SK-N-MC (cell line): ENCODE measurements around the gene FOXN4.

Experiments used
- DNase-seq: peaks from one replicate; pipeline ENCODE4 v3.0.0-alpha.2; 2011; ENCODE audit warnings: low read depth, low spot score
- H3K27ac ChIP-seq: fragments of 200-600 bp; sonication (generic); 2 replicates; pipeline ENCODE4 v1.5.1; 2016; ENCODE audit warnings: mixed run types
- H3K36me3 ChIP-seq: fragments of 200-600 bp; sonication (generic); 2 replicates; pipeline ENCODE4 v1.6.1; 2017; ENCODE audit warnings: antibody characterized with exemption, low read length, mixed read lengths; ENCODE audit not compliant: insufficient read depth
- H3K4me3 ChIP-seq: fragments of 200-600 bp; sonication (generic); 2 replicates; pipeline ENCODE4 v1.5.1; 2016
- H3K9ac ChIP-seq: fragments of 200-600 bp; sonication (generic); 2 replicates; pipeline ENCODE4 v1.8.0; 2017; ENCODE audit warnings: mixed run types, mixed read lengths; ENCODE audit not compliant: insufficient read length
- H3K9me3 ChIP-seq: fragments of 200-600 bp; sonication (generic); 2 replicates; pipeline ENCODE4 v1.6.1; 2017; ENCODE audit warnings: low read depth, mild to moderate bottlenecking, antibody characterized with exemption, low read length, moderate library complexity, mixed read lengths
- EZH2 ChIP-seq: fragments of 200-600 bp; sonication (generic); IDR thresholded peaks from one replicate; pipeline ENCODE4 v1.6.1; 2017; ENCODE audit warnings: antibody characterized with exemption
- FOXP2 ChIP-seq: optimal IDR thresholded peaks from 2 replicates; pipeline ENCODE3; 2011; ENCODE audit warnings: mild to moderate bottlenecking, moderate library complexity; ENCODE audit not compliant: insufficient read depth; ENCODE audit errors: extremely low read length, control extremely low read depth
- POLR2AphosphoS5 ChIP-seq: IDR thresholded peaks from 2 replicates; pipeline ENCODE4 v1.6.1; 2012; ENCODE audit warnings: mild to moderate bottlenecking, low read depth, low read length, borderline replicate concordance

FOXN4 gene

GRCh38 chr12:109290061-109290460, 19.0 kb downstream of the FOXN4 start:
- no peak overlapping the region for H3K27ac ChIP-seq
- no peaks in the 10 kb centered on the region for H3K36me3 ChIP-seq
- no peak for DNase-seq
- no peak overlapping the region for H3K4me3 ChIP-seq
- no peaks in the 10 kb centered on the region for H3K9me3 ChIP-seq
- H3K9ac ChIP-seq: no peak overlapping the region
- TF ChIP-seq EZH2 (no peak), FOXP2 (no peak), POLR2AphosphoS5 (no peak)

DNA sequence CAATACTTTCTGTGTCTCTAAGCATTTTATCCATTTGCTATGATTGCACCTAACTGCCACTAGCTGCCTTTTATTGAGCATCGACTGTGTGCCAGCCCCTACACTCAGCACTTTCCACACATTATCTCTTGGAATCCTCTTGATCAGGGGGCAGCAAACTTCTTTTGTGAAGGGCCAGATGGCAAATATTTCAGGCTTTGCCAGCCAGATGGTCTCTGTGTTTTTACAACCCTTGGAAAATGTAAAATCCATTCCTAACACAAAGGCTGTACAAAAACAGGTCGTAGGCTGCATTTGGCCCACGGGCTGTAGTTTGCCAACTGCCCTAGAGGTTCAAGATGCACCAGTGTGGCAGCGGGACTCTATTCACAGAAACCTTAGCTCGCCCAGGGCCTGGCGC, 19.5 kb downstream of the FOXN4 start:
- Histone ChIP-seq H3K9me3 (no peaks in the 10 kb centered on the region), H3K4me3 (no peak overlapping the region), H3K9ac (no peak overlapping the region), H3K27ac (no peak overlapping the region), H3K36me3 (no peaks in the 10 kb centered on the region)
- no peak for TF ChIP-seq POLR2AphosphoS5
- no peak for TF ChIP-seq FOXP2
- TF ChIP-seq EZH2: no peak
- no peak for DNase-seq

- Histone ChIP-seq H3K36me3 (no peaks in the 10 kb centered on the region), H3K4me3 (no peak overlapping the region), H3K9ac (no peak overlapping the region), H3K9me3 (no peaks in the 10 kb centered on the region), H3K27ac (no peak overlapping the region)
- no peak for TF ChIP-seq POLR2AphosphoS5
- no peak for TF ChIP-seq EZH2
- TF ChIP-seq FOXP2: no peak
- DNase-seq: no peak
Measured at GRCh38 chr12:109289004-109289403, 20.1 kb downstream of the FOXN4 start.

DNA sequence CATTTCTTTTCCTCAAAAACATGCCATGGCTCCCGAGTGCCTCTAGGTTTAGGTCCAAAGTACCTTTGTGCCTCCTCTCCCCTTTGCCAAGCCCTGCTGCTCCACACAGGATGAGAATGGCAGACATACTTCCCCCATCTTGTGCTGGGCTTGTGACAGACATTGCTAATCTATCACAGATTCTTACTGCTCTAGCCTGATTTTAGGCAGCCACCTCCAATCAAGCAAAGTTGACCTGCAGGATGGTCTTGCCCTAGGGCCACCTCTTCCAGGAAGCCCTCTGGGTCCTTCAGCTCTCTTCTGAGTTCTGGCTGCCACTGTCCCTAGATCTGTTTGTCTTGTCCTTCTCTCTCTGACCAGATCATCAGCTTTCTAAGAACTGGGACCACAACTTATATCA, 20.5 kb downstream of the FOXN4 start:
- no peak for DNase-seq
- Histone ChIP-seq H3K4me3 (no peak overlapping the region), H3K36me3 (no peaks in the 10 kb centered on the region), H3K9ac (no peak overlapping the region), H3K9me3 (no peaks in the 10 kb centered on the region), H3K27ac (no peak overlapping the region)
- TF ChIP-seq FOXP2 (no peak), POLR2AphosphoS5 (no peak), EZH2 (no peak)

DNA sequence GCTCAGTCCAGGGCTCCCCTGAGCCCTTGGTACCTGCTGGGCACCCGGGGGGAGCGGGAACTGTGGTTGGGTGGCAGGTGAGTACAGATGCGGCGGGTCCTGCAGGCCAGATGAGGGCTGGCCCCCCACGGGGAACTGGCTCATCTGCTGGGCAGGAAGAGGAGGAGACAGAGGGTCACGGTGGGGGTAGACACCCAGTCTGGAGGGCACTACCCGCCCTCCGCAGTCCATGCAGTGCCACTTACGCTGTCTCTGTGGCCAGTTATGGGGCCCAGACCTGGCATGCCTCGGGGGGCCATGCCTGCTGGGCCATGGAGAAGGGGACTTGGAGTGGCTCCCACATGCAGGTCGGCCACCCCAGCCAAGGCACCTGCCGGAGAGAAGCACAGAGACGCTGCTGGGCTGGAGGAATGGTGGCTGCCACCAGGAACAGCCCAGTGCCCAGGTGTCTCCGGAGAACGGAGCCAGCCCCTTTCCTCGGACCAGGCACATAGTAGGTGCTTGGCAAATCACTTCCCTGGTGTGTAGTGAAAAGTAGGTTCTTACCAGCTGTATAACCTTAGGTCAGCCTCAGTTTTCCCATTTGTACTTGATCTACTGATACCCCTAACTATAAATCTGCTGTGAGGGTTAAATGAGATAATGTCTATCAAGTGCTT, 21.1 kb downstream of the FOXN4 start:
- H3K4me3 ChIP-seq: no peak overlapping the region
- no peak overlapping the region for H3K9ac ChIP-seq
- no peak for TF ChIP-seq EZH2
- TF ChIP-seq POLR2AphosphoS5: no peak
- no peak for TF ChIP-seq FOXP2
- no peaks in the 10 kb centered on the region for H3K36me3 ChIP-seq
- DNase-seq: no peak
- H3K9me3 ChIP-seq: no peaks in the 10 kb centered on the region
- no peak overlapping the region for H3K27ac ChIP-seq

GRCh38 chr12:109287181-109287580, 21.9 kb downstream of the FOXN4 start:
- Histone ChIP-seq H3K9ac (no peak overlapping the region), H3K4me3 (no peak overlapping the region), H3K36me3 (no peaks in the 10 kb centered on the region), H3K27ac (no peak overlapping the region), H3K9me3 (no peaks in the 10 kb centered on the region)
- TF ChIP-seq POLR2AphosphoS5 (no peak), FOXP2 (no peak), EZH2 (no peak)
- DNase-seq: no peak

- Histone ChIP-seq H3K27ac (no peak overlapping the region), H3K9ac (no peak overlapping the region), H3K9me3 (no peaks in the 10 kb centered on the region), H3K36me3 (no peaks in the 10 kb centered on the region), H3K4me3 (no peak overlapping the region)
- DNase-seq: no peak
- no peak for TF ChIP-seq EZH2
- no peak for TF ChIP-seq FOXP2
- TF ChIP-seq POLR2AphosphoS5: no peak
Measured at GRCh38 chr12:109286652-109287051, 22.4 kb downstream of the FOXN4 start.

- DNase-seq: no peak
- no peak for TF ChIP-seq FOXP2
- TF ChIP-seq POLR2AphosphoS5: no peak
- TF ChIP-seq EZH2: no peak
- no peak overlapping the region for H3K27ac ChIP-seq
- H3K9ac ChIP-seq: no peak overlapping the region
- H3K36me3 ChIP-seq: no peaks in the 10 kb centered on the region
- H3K9me3 ChIP-seq: no peaks in the 10 kb centered on the region
- H3K4me3 ChIP-seq: no peak overlapping the region
Measured at GRCh38 chr12:109286252-109286651, 22.8 kb downstream of the FOXN4 start.

DNA sequence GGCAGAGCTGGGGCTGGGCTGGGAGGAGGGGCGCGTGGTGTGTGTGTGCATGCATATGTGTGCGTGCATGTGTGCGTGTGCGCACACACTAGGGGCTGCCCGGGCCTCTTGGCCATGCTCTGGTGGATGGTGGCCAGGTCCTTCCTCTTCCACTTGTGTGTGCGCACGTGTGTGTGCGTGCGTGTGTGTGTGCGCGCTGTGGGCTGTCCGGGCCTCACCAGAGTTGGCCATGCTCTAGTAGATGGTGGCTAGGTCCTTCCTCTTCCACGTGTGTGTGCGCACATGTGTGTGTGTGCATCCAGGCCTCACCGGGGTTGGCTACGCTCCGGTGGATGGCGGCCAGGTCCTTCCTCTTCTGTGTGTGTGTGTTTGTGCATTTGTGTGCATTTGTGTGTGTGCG, 24.7 kb downstream of the FOXN4 start:
- DNase-seq: no peak
- Histone ChIP-seq H3K4me3 (no peak overlapping the region), H3K27ac (no peak overlapping the region), H3K36me3 (no peaks in the 10 kb centered on the region), H3K9ac (no peak overlapping the region), H3K9me3 (no peaks in the 10 kb centered on the region)
- TF ChIP-seq FOXP2 (no peak), EZH2 (no peak), POLR2AphosphoS5 (no peak)
